Measurements from ENCODE around the gene SLC30A9.

SLC30A9 gene

GRCh38 chr4:41990365-41991111 lies at the start of gene SLC30A9:
TSS of gene SLC30A9 (plus strand) at chr4:41990530. CDS start at chr4:41990652, 122 bp downstream.
- peaks cover 11% of the 10 kb centered on the region for H3K4me1 ChIP-seq (ENCODE audit: control insufficient read depth, low read depth, low read length)
- H3K9me3 ChIP-seq (ENCODE audit: control insufficient read depth, low read depth, low read length) = no peaks in the 10 kb centered on the region
- H3K27ac ChIP-seq (ENCODE audit: low read length) = peak within 1 kb of the TSS; percentile 30
- H3K9ac ChIP-seq (ENCODE audit: low read length) = peak within 1 kb of the TSS; percentile 81
- H3K27me3 ChIP-seq (ENCODE audit: control insufficient read depth, insufficient read depth, low read length) = no peaks in the 10 kb centered on the region
- peak within 1 kb of the TSS; percentile 90 for H3K4me3 ChIP-seq (ENCODE audit: low read length)
- no peaks in the 10 kb centered on the region for H3K36me3 ChIP-seq (ENCODE audit: control insufficient read depth, low read depth, low read length)

- Histone ChIP-seq H3K9ac (ENCODE audit: low read length) (no peak overlapping the region), H3K4me3 (ENCODE audit: low read length) (no peak overlapping the region), H3K4me1 (ENCODE audit: control insufficient read depth, low read depth, low read length) (no peaks in the 10 kb centered on the region), H3K27ac (ENCODE audit: low read length) (no peak overlapping the region), H3K9me3 (ENCODE audit: control insufficient read depth, low read depth, low read length) (no peaks in the 10 kb centered on the region), H3K36me3 (ENCODE audit: control insufficient read depth, low read depth, low read length) (peaks cover 70% of the 10 kb centered on the region), H3K27me3 (ENCODE audit: control insufficient read depth, insufficient read depth, low read length) (no peaks in the 10 kb centered on the region)
Measured at GRCh38 chr4:41940834-41941233, 49.5 kb upstream of the SLC30A9 start.

- Histone ChIP-seq H3K4me3 (ENCODE audit: low read length) (no peak overlapping the region), H3K9ac (ENCODE audit: low read length) (no peak overlapping the region), H3K9me3 (ENCODE audit: control insufficient read depth, low read depth, low read length) (no peaks in the 10 kb centered on the region), H3K4me1 (ENCODE audit: control insufficient read depth, low read depth, low read length) (no peaks in the 10 kb centered on the region), H3K27ac (ENCODE audit: low read length) (no peak overlapping the region), H3K27me3 (ENCODE audit: control insufficient read depth, insufficient read depth, low read length) (no peaks in the 10 kb centered on the region), H3K36me3 (ENCODE audit: control insufficient read depth, low read depth, low read length) (peaks cover 86% of the 10 kb centered on the region)
Measured at GRCh38 chr4:41943506-41943905, 46.8 kb upstream of the SLC30A9 start.

GRCh38 chr4:41944089-41944488 lies 46.2 kb upstream of the SLC30A9 start:
- H3K4me3 ChIP-seq (ENCODE audit: low read length) = no peak overlapping the region
- peaks cover 82% of the 10 kb centered on the region for H3K36me3 ChIP-seq (ENCODE audit: control insufficient read depth, low read depth, low read length)
- H3K9ac ChIP-seq (ENCODE audit: low read length) = no peak overlapping the region
- H3K9me3 ChIP-seq (ENCODE audit: control insufficient read depth, low read depth, low read length) = no peaks in the 10 kb centered on the region
- no peaks in the 10 kb centered on the region for H3K27me3 ChIP-seq (ENCODE audit: control insufficient read depth, insufficient read depth, low read length)
- H3K4me1 ChIP-seq (ENCODE audit: control insufficient read depth, low read depth, low read length) = no peaks in the 10 kb centered on the region
- no peak overlapping the region for H3K27ac ChIP-seq (ENCODE audit: low read length)

GRCh38 chr4:41949531-41949930 lies 40.8 kb upstream of the SLC30A9 start:
- H3K4me3 ChIP-seq (ENCODE audit: low read length) = no peak overlapping the region
- H3K4me1 ChIP-seq (ENCODE audit: control insufficient read depth, low read depth, low read length) = no peaks in the 10 kb centered on the region
- no peaks in the 10 kb centered on the region for H3K9me3 ChIP-seq (ENCODE audit: control insufficient read depth, low read depth, low read length)
- H3K27ac ChIP-seq (ENCODE audit: low read length) = no peak overlapping the region
- no peaks in the 10 kb centered on the region for H3K27me3 ChIP-seq (ENCODE audit: control insufficient read depth, insufficient read depth, low read length)
- peaks cover 77% of the 10 kb centered on the region for H3K36me3 ChIP-seq (ENCODE audit: control insufficient read depth, low read depth, low read length)
- no peak overlapping the region for H3K9ac ChIP-seq (ENCODE audit: low read length)

- H3K27me3 ChIP-seq (ENCODE audit: control insufficient read depth, insufficient read depth, low read length) = no peaks in the 10 kb centered on the region
- H3K4me1 ChIP-seq (ENCODE audit: control insufficient read depth, low read depth, low read length) = peaks cover 2% of the 10 kb centered on the region
- H3K36me3 ChIP-seq (ENCODE audit: control insufficient read depth, low read depth, low read length) = peaks cover 24% of the 10 kb centered on the region
- H3K4me3 ChIP-seq (ENCODE audit: low read length) = no peak overlapping the region
- no peak overlapping the region for H3K9ac ChIP-seq (ENCODE audit: low read length)
- no peak overlapping the region for H3K27ac ChIP-seq (ENCODE audit: low read length)
- no peaks in the 10 kb centered on the region for H3K9me3 ChIP-seq (ENCODE audit: control insufficient read depth, low read depth, low read length)
Measured at GRCh38 chr4:41957634-41958033, 32.7 kb upstream of the SLC30A9 start.

- H3K4me3 ChIP-seq (ENCODE audit: low read length) = no peak overlapping the region
Measured at GRCh38 chr4:41963105-41963504, 27.2 kb upstream of the SLC30A9 start.

GRCh38 chr4:41964401-41964800 lies 25.9 kb upstream of the SLC30A9 start:
- Histone ChIP-seq H3K4me3 (ENCODE audit: low read length) (no peak overlapping the region), H3K9me3 (ENCODE audit: control insufficient read depth, low read depth, low read length) (no peaks in the 10 kb centered on the region), H3K4me1 (ENCODE audit: control insufficient read depth, low read depth, low read length) (peaks cover 2% of the 10 kb centered on the region), H3K27ac (ENCODE audit: low read length) (no peak overlapping the region), H3K36me3 (ENCODE audit: control insufficient read depth, low read depth, low read length) (no peaks in the 10 kb centered on the region), H3K27me3 (ENCODE audit: control insufficient read depth, insufficient read depth, low read length) (no peaks in the 10 kb centered on the region), H3K9ac (ENCODE audit: low read length) (no peak overlapping the region)

More at GRCh38 chr4:41963105-41963504, 27.2 kb upstream of the SLC30A9 start:
- H3K9me3 ChIP-seq (ENCODE audit: control insufficient read depth, low read depth, low read length) = no peaks in the 10 kb centered on the region
- H3K27me3 ChIP-seq (ENCODE audit: control insufficient read depth, insufficient read depth, low read length) = no peaks in the 10 kb centered on the region
- H3K27ac ChIP-seq (ENCODE audit: low read length) = no peak overlapping the region
- H3K36me3 ChIP-seq (ENCODE audit: control insufficient read depth, low read depth, low read length) = no peaks in the 10 kb centered on the region
- peaks cover 2% of the 10 kb centered on the region for H3K4me1 ChIP-seq (ENCODE audit: control insufficient read depth, low read depth, low read length)
- no peak overlapping the region for H3K9ac ChIP-seq (ENCODE audit: low read length)

GRCh38 chr4:41967392-41967791 lies 22.9 kb upstream of the SLC30A9 start:
- H3K4me1 ChIP-seq (ENCODE audit: control insufficient read depth, low read depth, low read length) = no peaks in the 10 kb centered on the region
- H3K27me3 ChIP-seq (ENCODE audit: control insufficient read depth, insufficient read depth, low read length) = no peaks in the 10 kb centered on the region
- H3K36me3 ChIP-seq (ENCODE audit: control insufficient read depth, low read depth, low read length) = no peaks in the 10 kb centered on the region
- H3K9ac ChIP-seq (ENCODE audit: low read length) = no peak overlapping the region
- no peak overlapping the region for H3K27ac ChIP-seq (ENCODE audit: low read length)
- H3K4me3 ChIP-seq (ENCODE audit: low read length) = no peak overlapping the region
- H3K9me3 ChIP-seq (ENCODE audit: control insufficient read depth, low read depth, low read length) = no peaks in the 10 kb centered on the region

- no peak overlapping the region for H3K27ac ChIP-seq (ENCODE audit: low read length)
Measured at GRCh38 chr4:41969671-41970070, 20.7 kb upstream of the SLC30A9 start.

GRCh38 chr4:41975341-41975740 lies 15.0 kb upstream of the SLC30A9 start:
- peaks cover 9% of the 10 kb centered on the region for H3K4me1 ChIP-seq (ENCODE audit: control insufficient read depth, low read depth, low read length)
- H3K9ac ChIP-seq (ENCODE audit: low read length) = no peak overlapping the region
- no peaks in the 10 kb centered on the region for H3K36me3 ChIP-seq (ENCODE audit: control insufficient read depth, low read depth, low read length)
- H3K27me3 ChIP-seq (ENCODE audit: control insufficient read depth, insufficient read depth, low read length) = no peaks in the 10 kb centered on the region
- H3K27ac ChIP-seq (ENCODE audit: low read length) = no peak overlapping the region
- H3K9me3 ChIP-seq (ENCODE audit: control insufficient read depth, low read depth, low read length) = no peaks in the 10 kb centered on the region
- no peak overlapping the region for H3K4me3 ChIP-seq (ENCODE audit: low read length)

More at GRCh38 chr4:41969671-41970070, 20.7 kb upstream of the SLC30A9 start:
- Histone ChIP-seq H3K9ac (ENCODE audit: low read length) (no peak overlapping the region), H3K4me1 (ENCODE audit: control insufficient read depth, low read depth, low read length) (no peaks in the 10 kb centered on the region), H3K27me3 (ENCODE audit: control insufficient read depth, insufficient read depth, low read length) (no peaks in the 10 kb centered on the region), H3K4me3 (ENCODE audit: low read length) (no peak overlapping the region), H3K36me3 (ENCODE audit: control insufficient read depth, low read depth, low read length) (no peaks in the 10 kb centered on the region), H3K9me3 (ENCODE audit: control insufficient read depth, low read depth, low read length) (no peaks in the 10 kb centered on the region)

Measured in iPS-18a (cell line).